Neural cell (in vitro differentiated cells): ENCODE measurements around the gene CUX1.

ENCODE experiments used
- CTCF ChIP-seq: fragments of 450-650 bp; IDR thresholded peaks from 2 replicates; pipeline ENCODE4 v1.5.1; 2014; ENCODE audit warnings: antibody characterized with exemption, mild to moderate bottlenecking, moderate library complexity; ENCODE audit not compliant: poor library complexity, severe bottlenecking
- EZH2 ChIP-seq: fragments of 200-600, 300-800 bp; shearing (Covaris generic), sonication (generic); IDR thresholded peaks from 2 replicates; pipeline ENCODE4 v1.6.1; 2014; ENCODE audit warnings: antibody characterized with exemption, low read length, borderline replicate concordance, mild to moderate bottlenecking; ENCODE audit not compliant: insufficient read depth, poor library complexity, severe bottlenecking
- POLR2AphosphoS5 ChIP-seq: IDR thresholded peaks from 2 replicates; pipeline ENCODE4 v1.6.1; 2012
- RAD21 ChIP-seq: fragments of 450-650 bp; conservative IDR thresholded peaks from 2 replicates; pipeline ENCODE4 v1.6.1; 2014; ENCODE audit warnings: antibody characterized with exemption, mild to moderate bottlenecking, moderate library complexity
- REST ChIP-seq: IDR thresholded peaks from 2 replicates; pipeline ENCODE4 v1.6.1; 2012; ENCODE audit warnings: borderline replicate concordance
- TAF1 ChIP-seq: IDR thresholded peaks from 2 replicates; pipeline ENCODE4 v1.6.1; 2012; ENCODE audit warnings: low read depth

- no peak for TF ChIP-seq CTCF
- TF ChIP-seq EZH2: no peak
- TF ChIP-seq TAF1: no peak
- TF ChIP-seq REST: no peak
- TF ChIP-seq POLR2AphosphoS5: no peak
- TF ChIP-seq RAD21: no peak
Observed at GRCh38 chr7:102155821-102156441, 338.5 kb downstream of the CUX1 start.
